Measurements from ENCODE around the gene RBBP8. TPM values are rescaled to one million over a fixed set of nuclear protein-coding genes. Genes with fewer than 3 reads are reported as not detected.

The RBBP8 gene
- total RNA-seq, 2 experiments from 2014 or later: 1.2 to 2.5 TPM

GRCh38 chr18:23033056-23033455 is 99.9 kb downstream of the RBBP8 start:
- Histone ChIP-seq H3K27me3 (ENCODE audit: control insufficient read depth in 1 of 2, insufficient read depth in 2 of 2, low read length in 2 of 2) (no peaks in the 10 kb centered on the region), H3K27ac (ENCODE audit: low read depth in 1 of 2, low read length in 2 of 2) (no peak overlapping the region), H3K4me3 (ENCODE audit: low read length) (no peak overlapping the region), H3K36me3 (ENCODE audit: insufficient read depth, low read length) (no peaks in the 10 kb centered on the region), H3K9me3 (ENCODE audit: control insufficient read depth in 1 of 2, insufficient read depth in 1 of 2, low read length in 2 of 2) (no peaks in the 10 kb centered on the region), H3K4me1 (ENCODE audit: insufficient read depth, low read length) (no peaks in the 10 kb centered on the region)
- intact Hi-C loops (cut with DNase I, micrococcal nuclease): loop anchor here (2.0 to 10.0 kb wide), 5 partner anchors 39 to 380 kb away; no protein-coding TSS in a partner anchor
- H3K27me3 Mint-ChIP-seq: no peaks in the 10 kb centered on the region
- H3K9me3 Mint-ChIP-seq: no peaks in the 10 kb centered on the region
- H3K27ac Mint-ChIP-seq: no peak overlapping the region
- peaks cover 8% of the 10 kb centered on the region for H3K4me1 Mint-ChIP-seq (ENCODE audit: low read depth)
- H3K36me3 Mint-ChIP-seq (ENCODE audit: low read depth): no peaks in the 10 kb centered on the region
- no peak overlapping the region for H3K4me3 Mint-ChIP-seq
- POLR2A ChIA-PET: no interaction called here
- ATAC-seq (ENCODE audit: poor library complexity) (no peak), DNase-seq (no peak)
- CTCF ChIA-PET: interaction anchor here (1.6 kb wide), 1 partner anchor 99 kb away, joined by 4 read pairs; no protein-coding TSS in a partner anchor
- no peak for TF ChIP-seq CTCF (IDR thresholded peaks at IDR 0.05)

- no peaks in the 10 kb centered on the region for H3K27me3 ChIP-seq (ENCODE audit: control insufficient read depth in 1 of 2, insufficient read depth in 2 of 2, low read length in 2 of 2)
- H3K4me3 ChIP-seq (ENCODE audit: low read length): no peak overlapping the region
- ATAC-seq (ENCODE audit: poor library complexity) (no peak), DNase-seq (no peak)
- Mint-ChIP-seq H3K4me3 (no peak overlapping the region), H3K27me3 (no peaks in the 10 kb centered on the region), H3K36me3 (ENCODE audit: low read depth) (no peaks in the 10 kb centered on the region), H3K4me1 (ENCODE audit: low read depth) (peaks cover 8% of the 10 kb centered on the region), H3K27ac (no peak overlapping the region), H3K9me3 (no peaks in the 10 kb centered on the region)
- no peaks in the 10 kb centered on the region for H3K36me3 ChIP-seq (ENCODE audit: insufficient read depth, low read length)
- no peak for TF ChIP-seq CTCF (IDR thresholded peaks at IDR 0.05)
- no peak overlapping the region for H3K27ac ChIP-seq (ENCODE audit: low read depth in 1 of 2, low read length in 2 of 2)
- no peaks in the 10 kb centered on the region for H3K9me3 ChIP-seq (ENCODE audit: control insufficient read depth in 1 of 2, insufficient read depth in 1 of 2, low read length in 2 of 2)
- intact Hi-C loops (cut with DNase I, micrococcal nuclease): loop anchor here in 1 of 2 experiments (10.0 kb wide), 1 partner anchor 58 kb away; no protein-coding TSS in a partner anchor
- POLR2A ChIA-PET: no interaction called here
- CTCF ChIA-PET: interaction anchor here (0.6 kb wide), 1 partner anchor 66 kb away, joined by 3 read pairs; no protein-coding TSS in a partner anchor
- H3K4me1 ChIP-seq (ENCODE audit: insufficient read depth, low read length): no peaks in the 10 kb centered on the region
Observed at GRCh38 chr18:23036660-23037201, 103.6 kb downstream of the RBBP8 start.

- H3K4me1 Mint-ChIP-seq (ENCODE audit: low read depth): peaks cover 8% of the 10 kb centered on the region
- ChIA-PET POLR2A (no interaction called here), CTCF (no interaction called here)
- Histone ChIP-seq H3K4me3 (ENCODE audit: low read length) (no peak overlapping the region), H3K27me3 (ENCODE audit: control insufficient read depth in 1 of 2, insufficient read depth in 2 of 2, low read length in 2 of 2) (no peaks in the 10 kb centered on the region), H3K27ac (ENCODE audit: low read depth in 1 of 2, low read length in 2 of 2) (no peak overlapping the region), H3K9me3 (ENCODE audit: control insufficient read depth in 1 of 2, insufficient read depth in 1 of 2, low read length in 2 of 2) (no peaks in the 10 kb centered on the region), H3K4me1 (ENCODE audit: insufficient read depth, low read length) (no peaks in the 10 kb centered on the region), H3K36me3 (ENCODE audit: insufficient read depth, low read length) (no peaks in the 10 kb centered on the region)
- H3K27me3 Mint-ChIP-seq: no peaks in the 10 kb centered on the region
- ATAC-seq (ENCODE audit: poor library complexity): no peak
- H3K36me3 Mint-ChIP-seq (ENCODE audit: low read depth): no peaks in the 10 kb centered on the region
- H3K4me3 Mint-ChIP-seq: no peak overlapping the region
- no peaks in the 10 kb centered on the region for H3K9me3 Mint-ChIP-seq
- no peak for DNase-seq
- TF ChIP-seq CTCF (IDR thresholded peaks at IDR 0.05): no peak
- intact Hi-C loops (cut with DNase I, micrococcal nuclease): loop anchor here in 1 of 2 experiments (10.0 kb wide), 1 partner anchor 57 kb away; no protein-coding TSS in a partner anchor
- H3K27ac Mint-ChIP-seq: no peak overlapping the region
Observed at GRCh38 chr18:23037646-23038045, 104.5 kb downstream of the RBBP8 start.

Data from CD4-positive, alpha-beta T cell (primary cell).